PC-9 (cell line): Measurements from ENCODE around the gene SDK2. TPM values are rescaled to one million over a fixed set of nuclear protein-coding genes. Genes with fewer than 3 reads are reported as not detected.

Source experiments
- BruUV-seq: library from RNA; stranded (reverse); fragments of 400-500 nt; replicated peaks from 2 replicates; lab custom pipeline; 2021; lab: Mats Ljungman, UMichigan
- CTCF ChIA-PET: fragments of 300-600 bp; sonication (Branson Sonifier 250); formaldehyde crosslinking; loops from one replicate; lab custom pipeline; 2022; ENCODE audit warnings: antibody characterized with exemption; lab: Charles Lee
- POLR2A ChIA-PET: fragments of 300-600 bp; sonication (Branson Sonifier 250); formaldehyde crosslinking; loops from one replicate; lab custom pipeline; 2022; ENCODE audit warnings: antibody characterized with exemption; ENCODE audit not compliant: unreplicated experiment; lab: Charles Lee
- DNase-seq, 2 experiments: peaks; one replicate each; pipeline versions ENCODE4 v3.0.0 to v3.0.0-alpha.2; 2015 to 2022; ENCODE audit warnings: mixed read lengths in 1 of 2
- H2AFZ ChIP-seq: fragments of 200-600 bp; sonication (generic); 2 replicates; pipeline ENCODE4 v1.8.1; 2017; ENCODE audit warnings: antibody characterized with exemption
- H3F3A ChIP-seq: fragments of 200-600 bp; sonication (generic); 2 replicates; pipeline ENCODE4 v1.8.1; 2017; ENCODE audit warnings: antibody characterized with exemption, mild to moderate bottlenecking, low read depth; ENCODE audit not compliant: insufficient read depth
- H3K27ac ChIP-seq: fragments of 200-600 bp; sonication (generic); 2 replicates; pipeline ENCODE4 v1.6.1; 2016; ENCODE audit warnings: mixed run types
- H3K27me3 ChIP-seq: fragments of 200-600 bp; sonication (generic); 2 replicates; pipeline ENCODE4 v1.6.1; 2016; ENCODE audit warnings: low read depth, mixed run types; ENCODE audit not compliant: insufficient read depth
- H3K36me3 ChIP-seq: fragments of 200-600 bp; sonication (generic); 2 replicates; pipeline ENCODE4 v1.6.1; 2016; ENCODE audit warnings: low read depth, mixed run types
- H3K4me1 ChIP-seq: fragments of 200-600 bp; sonication (generic); replicated peaks from 2 replicates; pipeline ENCODE4 v1.6.1; 2016; ENCODE audit warnings: mixed run types; ENCODE audit not compliant: insufficient read depth
- H3K4me2 ChIP-seq: fragments of 200-600 bp; sonication (generic); 2 replicates; pipeline ENCODE4 v1.6.1; 2017; ENCODE audit warnings: mixed run types
- H3K4me3 ChIP-seq: fragments of 200-600 bp; sonication (generic); 2 replicates; pipeline ENCODE4 v1.6.1; 2016; ENCODE audit warnings: mixed run types
- H3K79me2 ChIP-seq: fragments of 200-600 bp; sonication (generic); 2 replicates; pipeline ENCODE4 v1.6.1; 2017; ENCODE audit warnings: low read depth, mixed run types
- H3K9me2 ChIP-seq: fragments of 200-600 bp; sonication (generic); 2 replicates; pipeline ENCODE4 v1.8.1; 2017; ENCODE audit warnings: mild to moderate bottlenecking; ENCODE audit not compliant: insufficient read depth
- H3K9me3 ChIP-seq: fragments of 200-600 bp; sonication (generic); 2 replicates; pipeline ENCODE4 v1.8.1; 2016; ENCODE audit warnings: low read depth; ENCODE audit not compliant: insufficient read depth
- H4K20me1 ChIP-seq: fragments of 200-600 bp; sonication (generic); 2 replicates; pipeline ENCODE4 v1.8.1; 2017; ENCODE audit not compliant: insufficient read depth
- EZH2 ChIP-seq: fragments of 200-600 bp; sonication (generic); IDR thresholded peaks from 2 replicates; pipeline ENCODE4 v1.8.0; 2017; ENCODE audit warnings: antibody characterized with exemption, low read depth
- intact Hi-C: fragments of 100-400 bp; cut with micrococcal nuclease; formaldehyde crosslinking; loops from one replicate; pipeline ENCODE4 v1.10.0; 2022; ENCODE audit not compliant: unreplicated experiment
- total RNA-seq: library from RNA; stranded (reverse); gene quantifications from 2 replicates; pipeline ENCODE4 v1.2.3, GENCODE V29; 2021
- TF ChIP-seq, protein P1 (sequence below): fragments of 200-600 bp; sonication (generic); conservative IDR thresholded peaks from 2 replicates; pipeline ENCODE4 v1.6.1; 2017; ENCODE audit warnings: mixed run types, antibody characterized with exemption, mild to moderate bottlenecking, moderate library complexity

Gene SDK2
- total RNA-seq, 1 experiment from 2014 or later: 0.04 TPM

DNA sequence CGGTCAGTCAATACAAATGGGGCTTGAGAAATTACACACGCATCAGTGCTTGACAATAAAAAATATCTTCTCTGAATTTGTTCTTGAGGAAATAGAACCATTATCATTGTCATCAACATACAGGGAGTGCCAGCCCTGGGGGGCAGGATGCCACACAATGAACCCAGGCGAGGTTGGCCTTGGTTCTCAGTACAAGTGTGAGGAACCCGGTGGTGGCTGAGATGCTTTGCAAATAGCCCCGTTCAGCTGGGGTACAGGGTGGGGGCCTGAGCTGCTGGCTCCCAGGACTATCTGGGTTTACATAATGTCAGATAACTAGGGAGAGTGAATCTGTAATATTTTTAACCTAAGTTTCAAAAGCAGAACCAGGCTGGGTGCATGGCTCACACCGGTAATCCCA lies 219.7 kb downstream of the SDK2 start:
- Histone ChIP-seq H3K36me3 (no peaks in the 10 kb centered on the region), H3F3A (peaks cover 4% of the 10 kb centered on the region; the same call in 1 of the 2 replicates), H3K27me3 (peaks cover 45% of the 10 kb centered on the region), H4K20me1 (no peaks in the 10 kb centered on the region), H3K27ac (no peak overlapping the region), H3K79me2 (no peaks in the 10 kb centered on the region), H3K9me3 (no peaks in the 10 kb centered on the region), H3K4me2 (no peak overlapping the region), H3K9me2 (no peaks in the 10 kb centered on the region), H3K4me1 (no peaks in the 10 kb centered on the region), H3K4me3 (no peak overlapping the region), H2AFZ (no peak overlapping the region)
- TF ChIP-seq EZH2: no peak
- TF ChIP-seq, protein P1, sequence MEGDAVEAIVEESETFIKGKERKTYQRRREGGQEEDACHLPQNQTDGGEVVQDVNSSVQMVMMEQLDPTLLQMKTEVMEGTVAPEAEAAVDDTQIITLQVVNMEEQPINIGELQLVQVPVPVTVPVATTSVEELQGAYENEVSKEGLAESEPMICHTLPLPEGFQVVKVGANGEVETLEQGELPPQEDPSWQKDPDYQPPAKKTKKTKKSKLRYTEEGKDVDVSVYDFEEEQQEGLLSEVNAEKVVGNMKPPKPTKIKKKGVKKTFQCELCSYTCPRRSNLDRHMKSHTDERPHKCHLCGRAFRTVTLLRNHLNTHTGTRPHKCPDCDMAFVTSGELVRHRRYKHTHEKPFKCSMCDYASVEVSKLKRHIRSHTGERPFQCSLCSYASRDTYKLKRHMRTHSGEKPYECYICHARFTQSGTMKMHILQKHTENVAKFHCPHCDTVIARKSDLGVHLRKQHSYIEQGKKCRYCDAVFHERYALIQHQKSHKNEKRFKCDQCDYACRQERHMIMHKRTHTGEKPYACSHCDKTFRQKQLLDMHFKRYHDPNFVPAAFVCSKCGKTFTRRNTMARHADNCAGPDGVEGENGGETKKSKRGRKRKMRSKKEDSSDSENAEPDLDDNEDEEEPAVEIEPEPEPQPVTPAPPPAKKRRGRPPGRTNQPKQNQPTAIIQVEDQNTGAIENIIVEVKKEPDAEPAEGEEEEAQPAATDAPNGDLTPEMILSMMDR: no peak
- CTCF ChIA-PET: no interaction called here
- intact Hi-C loops: no loop called here
- POLR2A ChIA-PET: no interaction called here
- BruUV-seq: no TSS peak
- DNase-seq: no peak

DNA sequence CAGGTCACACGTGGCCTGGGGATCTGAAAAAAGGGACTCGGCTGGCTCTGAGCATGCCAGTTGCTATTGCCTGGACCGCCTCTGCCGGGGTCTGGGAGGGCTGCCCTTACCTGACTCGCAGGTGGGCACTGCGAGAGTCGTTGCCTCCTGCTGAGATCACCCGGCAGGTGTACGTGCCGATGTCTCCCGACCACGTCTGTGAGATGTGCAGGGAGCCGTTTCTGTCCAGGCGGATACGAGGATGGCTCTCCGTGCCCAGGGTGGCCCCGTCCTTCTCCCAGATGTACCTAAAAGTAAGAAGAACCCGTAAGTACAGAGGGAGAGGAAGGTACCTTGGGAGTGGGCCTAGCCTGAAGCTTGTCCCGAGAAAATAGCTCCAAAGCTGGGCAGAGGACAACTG lies 220.4 kb downstream of the SDK2 start:
- POLR2A ChIA-PET: no interaction called here

DNA sequence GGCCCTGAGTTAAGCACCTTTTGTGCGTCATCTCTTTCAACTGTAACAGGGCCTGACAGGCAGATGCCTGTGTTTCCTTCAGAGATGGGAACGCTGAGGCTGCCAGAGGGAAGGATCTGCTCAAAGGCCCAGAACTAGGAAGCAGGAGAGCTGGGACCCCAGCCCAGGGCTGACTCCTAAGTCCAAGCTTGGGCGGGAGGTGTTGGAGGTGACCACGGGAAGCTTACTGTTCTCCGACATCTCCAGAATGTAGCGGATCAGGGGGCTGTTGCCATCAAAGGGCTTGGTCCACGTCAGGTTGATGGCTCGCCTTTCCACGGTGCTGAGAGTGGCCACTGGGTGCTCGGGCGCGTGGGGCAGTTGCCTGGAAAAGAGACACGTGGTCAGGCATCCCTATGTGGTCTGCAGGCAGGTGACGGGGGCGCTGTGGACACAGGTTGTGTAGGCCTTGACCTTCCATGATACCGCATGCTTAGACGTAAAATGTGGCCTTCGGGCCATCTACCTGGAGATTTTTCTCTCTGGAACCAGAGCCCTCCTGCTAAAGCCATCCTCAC lies 221.0 kb downstream of the SDK2 start:
- Histone ChIP-seq H3K27me3 (peaks cover 34% of the 10 kb centered on the region), H3K79me2 (no peaks in the 10 kb centered on the region), H3K4me2 (no peak overlapping the region), H4K20me1 (no peaks in the 10 kb centered on the region), H3K27ac (no peak overlapping the region), H3K36me3 (no peaks in the 10 kb centered on the region), H3K9me3 (no peaks in the 10 kb centered on the region), H3F3A (peaks cover 4% of the 10 kb centered on the region; the same call in 1 of the 2 replicates), H3K4me1 (no peaks in the 10 kb centered on the region), H2AFZ (no peak overlapping the region), H3K9me2 (no peaks in the 10 kb centered on the region), H3K4me3 (no peak overlapping the region)
- intact Hi-C loops: no loop called here
- no TSS peak for BruUV-seq
- no peak for DNase-seq
- ChIA-PET CTCF (no interaction called here), POLR2A (no interaction called here)
- TF ChIP-seq EZH2: no peak
- TF ChIP-seq, protein P1: no peak

More for the DNA sequence above, 220.4 kb downstream of the SDK2 start:
- Histone ChIP-seq H2AFZ (no peak overlapping the region), H4K20me1 (no peaks in the 10 kb centered on the region), H3F3A (peaks cover 4% of the 10 kb centered on the region; the same call in 1 of the 2 replicates), H3K79me2 (no peaks in the 10 kb centered on the region), H3K27ac (no peak overlapping the region), H3K4me2 (no peak overlapping the region), H3K9me3 (no peaks in the 10 kb centered on the region), H3K27me3 (peaks cover 40% of the 10 kb centered on the region), H3K9me2 (no peaks in the 10 kb centered on the region), H3K36me3 (no peaks in the 10 kb centered on the region), H3K4me1 (no peaks in the 10 kb centered on the region), H3K4me3 (no peak overlapping the region)
- no peak for DNase-seq
- BruUV-seq: no TSS peak
- intact Hi-C loops: no loop called here
- TF ChIP-seq, protein P1: no peak
- TF ChIP-seq EZH2: no peak
- CTCF ChIA-PET: no interaction called here
